Renal pelvis (tissue), 4 donors: ENCODE results near the gene C17orf58. TPM values are rescaled to one million over a fixed set of nuclear protein-coding genes. Genes with fewer than 3 reads are reported as not detected.
"Not testable (repeated sequence)": the region's sequence is repeated elsewhere in the genome, so short reads cannot be mapped to it uniquely, and the experiment has no call there.

Source experiments
- DNase-seq: peaks from one replicate; pipeline ENCODE4 v3.0.0-alpha.2; 2013
- polyA plus RNA-seq, 3 donors: library from polyadenylated mRNA; unstranded; fragments of 120-200 nt; gene quantifications; one replicate each; pipeline ENCODE4 v1.2.1, GENCODE V29; 2013; ENCODE audit not compliant: insufficient read length in 3 of 3

C17orf58 gene
- polyA plus RNA-seq, 3 donors = 20.0 to 23.5 (median 21.5) TPM

DNA sequence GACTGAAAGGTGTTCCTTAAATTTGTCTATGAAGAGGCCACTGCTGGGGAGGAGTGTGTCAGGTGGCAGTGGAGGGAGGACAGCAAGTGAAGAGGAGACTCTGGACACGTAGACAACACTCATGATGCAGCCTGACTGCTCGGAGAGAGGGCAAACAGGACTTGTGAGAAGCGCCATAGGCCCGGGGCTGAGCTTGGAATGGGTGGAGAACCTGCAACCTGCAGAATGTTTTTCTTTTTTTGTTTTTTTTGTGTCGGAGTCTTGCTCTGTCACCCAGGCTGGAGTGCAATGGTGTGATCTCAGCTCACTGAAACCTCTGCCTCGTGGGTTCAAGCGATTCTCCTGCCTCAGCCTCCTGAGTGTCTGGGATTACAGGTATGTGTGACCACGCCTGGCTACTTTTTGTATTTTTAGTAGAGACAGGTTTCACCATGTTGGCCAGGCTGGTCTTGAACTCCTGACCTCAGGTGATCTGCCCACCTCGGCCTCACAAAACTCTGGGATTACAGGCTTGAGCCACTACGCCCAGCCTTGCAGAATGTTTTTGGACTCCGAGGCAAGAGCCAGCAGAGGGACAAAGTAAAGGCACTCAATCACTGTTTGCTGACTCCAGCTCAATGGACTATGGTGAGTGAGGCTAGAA, 18.9 kb upstream of the C17orf58 start:
- no peak for DNase-seq

DNA sequence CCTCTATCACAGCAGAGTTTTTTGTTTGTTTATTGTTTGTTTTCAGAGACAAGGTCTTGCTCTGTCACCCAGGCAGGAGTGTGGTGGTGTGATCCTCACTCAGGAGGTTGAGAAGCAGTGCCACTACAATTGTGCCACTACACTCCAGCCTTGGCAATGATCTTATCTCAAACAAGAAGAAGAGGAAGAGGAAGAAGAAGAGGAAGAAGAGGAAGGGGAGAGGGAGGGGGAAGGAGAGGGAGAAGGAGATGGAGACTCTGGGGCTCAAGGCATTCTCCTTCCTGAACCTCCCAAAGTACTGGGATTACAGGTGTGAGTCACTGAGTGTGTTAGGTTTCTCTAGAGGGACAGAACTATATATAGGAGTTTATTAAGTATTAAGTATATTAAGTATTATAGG, 17.1 kb upstream of the C17orf58 start:
- no peak for DNase-seq

DNA sequence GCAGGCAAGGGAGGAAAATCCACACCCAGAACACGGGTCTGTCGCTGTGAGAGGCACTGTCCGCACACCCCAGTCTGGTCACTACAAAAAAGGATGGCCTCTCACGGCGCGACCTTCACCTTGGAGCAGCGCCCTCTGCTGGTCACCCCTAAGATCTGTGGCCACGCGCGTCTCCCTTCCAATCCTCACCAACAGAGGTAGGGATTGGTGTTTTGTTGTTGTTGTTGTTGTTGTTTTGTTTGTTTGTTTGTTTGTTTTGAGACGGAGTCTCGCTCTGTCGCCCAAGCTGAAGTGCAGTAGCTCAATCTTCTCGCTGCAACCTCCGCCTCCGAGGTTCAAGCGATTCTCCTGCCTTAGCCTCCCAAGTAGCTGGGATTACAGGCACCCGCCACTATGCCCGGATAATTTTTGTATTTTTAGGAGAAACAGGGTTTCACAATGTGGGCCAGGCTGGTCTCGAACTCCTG, 15.0 kb upstream of the C17orf58 start:
- no peak for DNase-seq

DNA sequence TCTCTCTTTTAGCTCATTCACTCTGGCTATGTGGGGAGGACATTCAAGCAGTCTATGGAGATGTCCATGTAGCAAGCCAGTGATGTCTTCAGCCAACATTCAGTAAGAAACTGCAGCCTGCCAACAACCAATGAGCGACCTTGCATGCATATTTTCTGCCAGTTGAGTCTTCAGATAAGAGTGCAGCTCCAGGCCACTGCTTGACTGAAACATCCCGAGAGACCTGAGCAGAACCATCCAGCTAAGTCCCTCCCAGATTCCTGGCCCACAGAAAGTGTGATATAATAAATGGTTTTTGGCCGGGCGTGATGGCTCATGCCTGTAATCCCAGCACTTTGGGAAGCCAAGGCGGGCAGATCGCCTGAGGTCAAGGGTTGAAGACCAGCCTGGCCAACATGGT, 10.5 kb upstream of the C17orf58 start:
- no peak for DNase-seq

DNA sequence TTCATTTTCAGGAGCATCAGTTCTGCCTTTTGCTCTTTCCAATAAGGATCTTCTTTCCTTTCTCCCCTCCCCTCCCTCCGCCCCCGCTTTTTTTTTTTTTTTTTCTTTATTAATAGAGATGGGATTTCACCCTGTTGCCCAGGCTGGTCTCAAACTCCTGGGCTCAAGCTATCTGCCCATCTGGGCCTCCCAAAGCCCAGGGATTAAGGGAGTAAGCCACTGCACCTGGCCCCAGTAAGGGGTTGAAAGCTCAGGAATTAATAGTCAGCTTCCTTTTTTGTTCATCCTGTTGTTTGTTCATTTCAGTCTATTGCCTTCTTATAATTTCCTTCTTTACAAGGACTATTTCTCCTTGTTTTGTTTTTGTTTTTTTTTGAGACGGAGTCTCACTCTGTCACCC, 7.9 kb upstream of the C17orf58 start:
- no peak for DNase-seq

DNA sequence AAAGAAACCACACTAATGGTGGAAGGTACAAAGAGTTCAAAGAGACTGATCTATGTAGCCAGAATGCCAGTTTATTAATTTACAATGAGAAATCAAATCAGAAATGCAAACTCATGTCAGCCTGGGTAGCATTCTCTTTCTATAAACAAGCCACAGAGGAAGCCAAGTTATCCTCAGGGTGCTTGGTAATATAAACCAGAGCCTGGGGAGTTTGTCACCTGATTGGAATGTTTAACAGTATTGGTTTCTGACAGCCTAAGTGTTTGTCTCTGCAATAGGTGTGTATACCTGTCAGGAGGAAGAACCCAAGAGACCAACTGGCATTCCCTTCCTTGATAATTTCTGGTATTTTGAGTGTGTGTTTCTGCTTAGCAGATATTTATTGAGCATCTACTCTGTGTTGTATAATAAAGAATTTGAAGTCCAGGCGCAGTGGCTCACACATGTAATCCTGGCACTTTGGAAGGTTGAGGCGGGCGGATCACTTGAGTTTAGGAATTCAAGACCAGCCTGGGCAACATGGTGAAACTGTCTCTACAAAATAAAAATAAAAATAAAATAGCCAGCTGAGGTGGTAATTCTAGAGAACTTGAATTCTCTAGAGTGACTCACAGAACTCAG, 3.1 kb upstream of the C17orf58 start:
- DNase-seq = no peak

DNA sequence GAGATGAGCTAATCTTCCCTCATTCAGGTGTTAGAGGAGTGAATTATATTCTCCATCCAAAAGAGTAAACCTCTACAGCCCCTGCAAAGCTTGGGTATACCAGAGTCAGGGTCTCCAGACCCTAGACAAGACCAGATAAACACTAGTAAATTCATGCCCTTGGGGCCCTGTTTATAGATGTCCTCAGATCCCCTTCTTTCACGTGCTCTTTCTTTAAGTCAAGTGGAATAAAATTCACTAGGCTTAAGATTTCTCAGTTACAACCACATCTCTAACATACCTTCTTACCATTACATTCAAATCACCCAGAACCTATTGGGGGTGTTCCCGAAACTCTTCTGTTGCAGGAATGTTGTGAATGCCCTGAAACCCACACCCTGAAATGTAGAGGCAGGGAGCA, 2.2 kb upstream of the C17orf58 start:
- no peak for DNase-seq

DNA sequence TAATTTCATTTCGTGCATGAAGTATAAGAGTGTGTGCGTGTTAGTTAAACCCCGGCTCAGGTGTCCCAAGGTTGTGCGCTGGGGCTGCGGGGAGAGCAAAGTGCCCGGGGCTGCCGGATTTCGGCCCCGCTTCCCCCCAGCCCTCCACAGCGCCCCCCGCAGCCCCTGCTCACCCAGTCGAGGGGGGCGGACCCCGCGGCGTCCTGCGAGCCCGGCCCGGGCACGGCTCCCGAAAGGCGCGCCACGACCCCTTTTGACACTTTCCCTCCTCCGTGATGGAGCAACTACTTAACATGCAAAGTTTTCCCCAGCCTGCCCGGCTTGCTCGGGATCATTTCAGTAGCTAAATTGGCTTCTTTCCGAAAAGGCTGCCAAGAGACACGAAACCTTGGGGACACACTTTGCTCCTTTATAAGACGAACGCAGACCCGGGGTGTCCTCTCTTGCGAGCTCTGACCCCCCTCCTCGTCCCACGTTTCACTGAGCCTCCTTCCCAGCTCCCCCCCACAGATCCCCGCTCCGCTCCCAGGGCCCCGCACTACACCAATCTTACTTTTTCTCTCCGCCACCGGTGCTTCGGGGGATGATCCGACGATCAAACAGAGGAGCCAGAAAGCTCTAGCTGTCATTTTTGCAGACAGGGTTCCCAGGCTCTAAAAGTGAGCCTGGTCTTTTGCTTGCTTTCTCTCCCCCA, 552 bp downstream of the C17orf58 start:
- DNase-seq = no peak

DNA sequence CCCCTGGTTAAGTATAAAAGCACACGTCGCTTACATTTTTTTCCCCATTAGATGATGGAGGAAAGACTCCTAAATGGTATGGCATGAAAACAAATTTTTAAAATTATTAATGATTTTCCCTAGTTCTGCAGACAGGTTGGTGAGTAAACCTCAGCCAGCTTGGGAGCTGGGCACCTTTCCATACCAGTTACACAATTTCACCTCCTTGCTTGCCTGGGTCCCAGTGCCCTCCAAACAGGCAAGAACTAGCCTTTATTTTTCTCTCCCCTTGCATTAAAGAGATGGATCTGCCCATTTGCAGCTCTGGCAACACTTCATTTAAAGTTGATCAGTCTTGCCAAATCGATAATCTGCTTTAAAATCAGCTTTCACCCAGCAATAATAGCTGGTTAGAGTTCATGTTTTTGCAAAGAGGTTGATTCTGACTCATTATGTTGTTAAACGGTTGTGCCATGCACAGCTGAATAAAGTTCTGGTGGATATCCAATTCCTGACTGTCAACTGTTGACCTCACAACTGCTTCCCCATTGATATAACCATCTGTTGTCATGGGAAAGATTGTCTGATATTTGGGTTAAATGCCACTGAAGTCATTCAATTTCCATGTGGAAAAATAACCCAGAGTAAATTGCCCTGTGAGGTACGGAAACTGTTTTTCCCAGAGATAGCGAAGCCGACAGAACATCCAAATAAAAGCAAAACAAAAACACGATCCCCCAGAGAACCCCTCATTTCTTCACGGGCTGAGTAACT, 1.3 kb downstream of the C17orf58 start:
- no peak for DNase-seq

DNA sequence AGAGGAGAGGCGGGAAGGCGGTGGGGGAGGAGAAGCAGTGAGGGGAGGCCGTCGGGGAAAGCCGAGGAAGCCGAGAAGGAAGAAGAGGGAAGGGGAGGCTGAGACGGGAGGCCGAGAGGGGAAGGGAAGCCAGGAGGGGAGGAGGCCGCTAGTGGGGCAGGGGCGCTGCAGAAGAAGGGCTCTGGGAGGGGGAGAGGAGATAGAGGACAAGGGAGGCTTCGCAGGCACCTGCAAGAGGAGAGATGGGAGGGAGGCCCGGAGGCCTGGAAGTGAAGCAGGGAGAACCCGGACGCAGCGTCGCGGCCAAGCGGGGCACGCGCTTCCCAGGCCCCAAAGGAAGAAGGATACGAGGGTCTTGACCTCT, 2.3 kb downstream of the C17orf58 start:
- DNase-seq = no peak

DNA sequence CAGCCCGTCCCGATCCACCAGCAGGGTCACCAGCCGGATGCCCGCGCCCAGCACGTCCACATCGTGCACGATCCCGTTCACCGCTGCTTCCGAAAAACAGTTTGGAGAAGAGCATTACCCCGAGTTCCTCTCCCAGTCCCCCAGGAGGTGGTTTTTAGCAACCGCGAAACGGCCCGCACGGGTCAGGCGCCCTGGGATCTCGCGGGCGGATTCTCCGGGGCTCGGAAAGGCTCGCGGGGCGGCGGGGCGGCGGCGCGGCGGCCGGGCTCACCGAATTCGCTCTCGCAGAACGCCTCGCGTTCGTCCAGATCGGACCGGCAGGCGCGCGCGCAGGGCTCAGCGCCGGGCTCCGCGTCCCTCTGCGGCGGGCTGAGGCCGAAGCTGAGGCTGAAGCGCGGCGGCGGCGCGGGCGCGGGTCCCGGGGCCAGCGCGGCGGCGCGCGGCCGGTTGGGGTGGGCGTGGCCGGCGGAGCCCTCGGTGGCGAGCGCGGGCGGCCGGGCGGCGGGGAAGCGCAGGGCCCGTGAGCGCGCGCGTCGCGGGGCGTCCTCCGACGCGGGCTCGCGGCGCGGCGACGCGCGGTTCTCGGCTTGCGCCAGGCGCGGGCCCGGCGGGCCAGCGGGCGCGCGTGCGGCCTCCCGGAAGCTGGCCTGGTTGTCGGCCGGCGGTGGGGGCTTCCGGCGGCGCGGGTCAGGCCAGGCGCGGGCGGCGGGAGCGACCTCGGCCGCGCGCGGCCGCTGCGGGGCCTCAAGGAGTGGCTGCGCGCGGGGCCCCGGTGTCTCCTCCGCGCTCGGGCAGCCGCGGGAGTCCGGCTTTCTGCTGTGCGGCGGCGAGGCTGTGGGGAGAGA, 2.9 kb downstream of the C17orf58 start:
- DNase-seq = peak; percentile 83

DNA sequence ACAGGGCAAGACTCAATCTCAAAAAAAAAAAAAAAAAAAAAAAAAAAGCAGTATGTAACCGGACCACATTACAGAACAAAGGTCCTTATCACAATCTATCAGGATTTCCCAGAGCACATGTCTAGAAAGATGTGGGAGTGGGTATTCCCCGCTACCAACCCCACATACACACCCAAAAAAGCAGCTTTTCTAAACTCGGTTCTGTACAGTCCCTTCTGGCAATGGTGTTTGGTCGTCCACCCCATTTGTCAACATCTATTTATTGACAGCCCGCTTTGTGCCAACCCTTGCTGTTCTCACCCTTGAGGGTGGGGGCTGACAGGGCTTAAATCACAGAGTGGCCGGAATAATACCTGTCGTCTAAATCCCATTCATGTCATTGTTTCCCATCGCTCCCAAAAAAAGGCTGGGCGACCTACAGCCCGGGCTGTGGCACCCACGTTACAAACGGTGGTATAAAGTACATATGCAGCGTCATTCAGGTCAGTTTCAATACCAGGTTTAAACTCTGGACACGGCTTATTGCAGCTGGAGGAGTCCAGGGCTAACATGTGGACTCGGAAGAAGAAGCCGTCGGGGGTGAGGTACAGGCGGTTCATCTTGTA, 3.6 kb downstream of the C17orf58 start:
- DNase-seq = no peak

DNA sequence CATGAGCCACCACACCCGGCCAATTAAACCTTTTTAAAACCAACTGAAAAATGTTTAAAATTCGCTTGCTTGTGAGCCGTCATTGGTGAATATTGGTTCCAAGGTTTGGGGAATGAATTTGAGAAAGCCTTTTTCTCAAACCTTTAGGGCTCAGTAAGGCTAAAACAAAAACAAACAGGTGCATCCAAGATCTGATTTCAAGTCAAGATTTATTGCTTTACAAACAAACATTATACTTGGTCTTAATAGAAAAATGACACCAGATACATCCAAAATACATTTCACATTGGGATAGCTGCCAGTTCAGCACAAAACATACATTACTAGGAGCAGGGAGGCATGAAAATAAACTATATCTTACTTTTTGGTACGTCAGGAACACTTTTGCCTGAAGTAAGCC, 5.4 kb downstream of the C17orf58 start:
- DNase-seq = no peak

DNA sequence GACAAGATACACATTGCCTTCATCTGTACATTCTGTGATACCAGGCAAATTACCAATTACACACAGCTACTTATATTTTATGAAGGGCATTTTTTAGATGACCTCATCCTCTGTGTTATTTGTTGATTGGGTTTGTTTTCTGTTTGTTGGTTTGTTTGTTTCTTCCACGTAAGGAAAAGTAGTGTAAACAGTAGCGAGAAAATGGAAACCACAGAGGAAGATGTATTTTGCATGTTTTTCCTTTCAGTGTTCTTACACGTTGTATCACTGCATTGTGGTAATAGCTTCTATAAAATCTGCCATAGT, 12.9 kb downstream of the C17orf58 start:
- no peak for DNase-seq

DNA sequence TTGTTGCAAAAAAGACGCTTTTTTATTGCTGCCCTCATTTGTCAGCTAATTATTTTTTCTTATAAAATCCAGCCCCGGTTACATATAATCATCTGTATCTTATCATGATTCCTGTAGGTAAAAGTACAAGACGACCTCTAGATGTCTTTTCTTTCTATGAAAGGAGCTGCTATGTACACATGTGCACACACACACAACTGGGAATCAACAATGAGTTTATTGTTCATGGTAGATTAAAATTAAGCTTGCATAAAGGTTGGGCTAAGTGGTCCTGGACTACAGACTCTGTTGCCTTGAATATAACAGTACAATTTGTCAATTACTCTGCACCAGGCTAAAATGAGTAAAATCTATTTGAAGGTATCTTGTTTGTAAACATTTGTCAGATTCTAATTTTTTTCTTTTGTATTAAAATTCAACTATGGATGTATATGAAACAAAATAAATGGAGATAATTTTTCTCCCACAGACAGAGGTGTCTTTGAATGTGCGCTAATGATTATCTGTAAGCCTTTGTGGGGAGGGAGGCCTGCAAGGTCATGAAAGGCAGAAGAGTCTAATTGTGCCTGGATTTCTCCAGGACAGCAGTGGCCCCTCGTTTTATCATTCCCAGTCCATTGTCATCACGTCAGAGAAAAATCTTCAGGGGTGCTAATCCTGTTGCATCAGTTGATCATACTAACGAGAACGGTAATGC, 13.4 kb downstream of the C17orf58 start:
- no peak for DNase-seq

DNA sequence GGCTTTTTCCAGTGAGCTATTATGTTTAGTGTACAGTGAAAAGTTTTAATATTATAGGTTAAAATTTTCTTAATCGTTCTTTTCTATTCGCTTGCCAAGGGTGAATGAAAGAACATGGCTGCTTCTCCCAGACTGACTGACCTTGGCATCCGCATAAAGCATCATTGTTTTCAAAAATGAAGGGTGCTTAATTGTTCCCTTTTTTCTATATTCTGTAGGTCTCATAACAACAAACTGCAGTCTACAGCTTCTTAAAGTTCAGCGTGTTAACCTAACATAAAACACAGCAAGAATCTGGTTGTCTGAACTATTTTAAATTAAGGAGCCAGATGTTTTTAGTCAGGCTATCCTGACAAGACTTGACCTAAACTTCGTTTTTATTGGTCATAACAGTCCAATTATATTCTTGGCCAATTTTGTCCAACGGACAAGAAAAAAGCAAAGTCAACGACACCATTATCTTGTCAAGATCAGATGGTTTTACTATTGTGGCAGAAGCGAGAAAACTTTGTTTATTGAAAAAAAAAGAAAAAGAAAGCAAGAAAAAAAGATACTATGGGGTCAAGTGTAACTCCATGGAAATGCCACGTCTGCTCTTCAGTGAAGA, 14.1 kb downstream of the C17orf58 start:
- DNase-seq = peak; percentile 68

DNA sequence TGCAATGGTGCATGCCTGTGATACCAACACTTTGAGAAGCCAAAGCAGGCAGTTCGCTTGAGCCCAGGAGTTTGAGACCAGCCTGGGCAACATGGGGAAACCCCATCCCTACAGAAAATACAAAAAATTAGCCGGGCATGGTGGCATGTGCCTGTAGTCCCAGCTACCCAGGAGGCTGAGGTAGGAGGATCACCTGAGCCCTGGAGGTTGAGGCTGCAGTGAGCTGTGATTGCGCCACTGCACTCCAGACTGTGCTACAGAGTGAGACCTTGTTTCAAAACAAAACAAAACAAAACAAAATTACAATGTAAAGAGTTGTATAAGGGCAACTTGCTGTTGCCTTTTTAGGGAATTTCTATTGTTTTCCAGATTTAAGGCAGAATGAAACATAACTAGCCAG, 15.4 kb downstream of the C17orf58 start:
- not testable (repeated sequence) for DNase-seq

DNA sequence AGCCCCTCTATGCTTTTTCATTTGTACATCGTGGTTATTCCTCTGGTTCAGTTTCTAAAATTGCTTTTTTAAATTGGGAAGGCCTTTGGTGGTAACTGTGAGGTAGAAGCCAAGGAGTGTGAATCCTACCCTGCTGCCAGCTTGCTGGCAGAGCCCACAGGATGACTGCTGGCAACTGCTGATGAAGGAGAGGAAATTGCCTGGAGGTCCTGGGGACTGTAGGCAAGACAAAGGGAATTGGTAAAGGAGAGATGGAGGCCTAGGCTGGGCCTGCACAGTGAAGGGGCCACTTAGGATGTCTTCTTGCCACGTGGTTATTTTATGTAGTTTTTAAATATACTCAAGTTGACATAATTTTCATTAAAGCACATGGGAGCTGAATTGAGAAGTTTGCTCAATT, 15.8 kb downstream of the C17orf58 start:
- DNase-seq = no peak

DNA sequence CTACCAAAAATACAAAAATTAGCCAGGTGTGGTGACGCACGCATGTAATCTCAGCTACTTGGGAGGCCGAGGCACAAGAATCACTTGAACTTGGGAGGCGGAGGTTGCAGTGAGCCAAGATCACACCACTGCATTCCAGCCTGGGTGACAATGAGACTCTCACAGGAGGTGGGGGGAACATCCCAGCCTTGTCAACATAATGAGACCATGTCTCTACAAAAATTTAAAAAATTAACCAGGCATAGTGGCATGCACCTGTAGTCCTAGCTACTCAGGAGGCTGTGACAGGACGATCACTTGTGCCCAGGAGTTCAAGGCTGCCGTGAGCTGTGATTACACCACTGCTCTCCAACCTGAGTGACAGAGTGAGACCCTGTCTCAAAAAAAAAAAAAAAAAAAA, 20.0 kb downstream of the C17orf58 start:
- not testable (repeated sequence) for DNase-seq

DNA sequence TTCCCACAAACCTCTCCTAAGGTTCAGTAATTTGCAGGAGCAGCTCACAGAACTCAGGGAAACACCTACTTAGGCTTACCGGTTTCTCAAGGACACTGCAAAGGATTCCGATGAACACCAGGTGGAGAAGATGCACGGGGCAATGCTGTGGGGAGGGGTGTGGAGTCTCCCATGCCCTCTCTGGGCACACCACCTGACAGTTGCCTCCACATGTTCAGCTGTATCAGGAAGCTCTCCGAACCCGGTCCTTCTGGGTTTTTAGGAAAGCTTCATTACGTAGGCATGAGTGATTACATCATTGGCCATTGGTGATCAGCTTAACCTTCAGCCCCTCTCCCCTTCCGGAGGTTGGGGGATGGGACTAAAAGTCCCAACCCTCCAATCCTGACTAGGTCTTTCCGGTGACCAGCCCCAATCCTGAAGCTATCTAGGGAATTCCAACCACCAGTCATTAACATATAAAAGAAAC, 21.6 kb downstream of the C17orf58 start:
- DNase-seq = no peak
